BE2C (cell line): ENCODE results near the gene NIPAL1.

Experiments
- DNase-seq: peaks from one replicate; pipeline ENCODE4 v3.0.0-alpha.2; 2020
- H3K27me3 ChIP-seq: fragments of 250-450 bp; sonication (Bioruptor Pico); 2 replicates; pipeline ENCODE4 v1.5.1; 2020; ENCODE audit warnings: mild to moderate bottlenecking
- H3K36me3 ChIP-seq: fragments of 250-450 bp; sonication (Bioruptor Pico); 2 replicates; pipeline ENCODE4 v1.5.1; 2020; ENCODE audit warnings: mild to moderate bottlenecking
- H3K4me1 ChIP-seq: fragments of 250-450 bp; sonication (Bioruptor Pico); 2 replicates; pipeline ENCODE4 v1.5.1; 2020
- H3K4me3 ChIP-seq: 2 replicates; pipeline ENCODE4 v1.5.1; 2011; ENCODE audit warnings: low read depth, low read length
- H3K9me3 ChIP-seq: fragments of 250-450 bp; sonication (Bioruptor Pico); 2 replicates; pipeline ENCODE4 v1.5.1; 2020
- CTCF ChIP-seq: IDR thresholded peaks from 2 replicates; pipeline ENCODE4 v1.5.1; 2012; ENCODE audit warnings: mild to moderate bottlenecking, low read depth, low read length

NIPAL1 gene

GRCh38 chr4:48082956-48083355 lies 66.4 kb downstream of the NIPAL1 start:
- Histone ChIP-seq H3K4me3 (no peak overlapping the region), H3K9me3 (no peaks in the 10 kb centered on the region), H3K4me1 (no peaks in the 10 kb centered on the region), H3K27me3 (no peaks in the 10 kb centered on the region; the same call in 1 of the 2 replicates), H3K36me3 (no peaks in the 10 kb centered on the region)
- no peak for TF ChIP-seq CTCF
- DNase-seq, result no peak

- Histone ChIP-seq H3K36me3 (no peaks in the 10 kb centered on the region), H3K9me3 (no peaks in the 10 kb centered on the region), H3K4me1 (no peaks in the 10 kb centered on the region), H3K27me3 (peaks cover 6% of the 10 kb centered on the region), H3K4me3 (no peak overlapping the region)
- TF ChIP-seq CTCF, result no peak
- DNase-seq, result no peak
Observed at GRCh38 chr4:48085821-48086589, 69.4 kb downstream of the NIPAL1 start.
